GM21360 (cell line): ENCODE measurements around the gene PDZD7.
"Not testable (repeated sequence)": the region's sequence is repeated elsewhere in the genome, so short reads cannot be mapped to it uniquely, and the experiment has no call there.

Experiments
- ATAC-seq: cut with Tn5 transposase; IDR thresholded peaks from one replicate; pipeline ENCODE4 v1.9.1; 2021; ENCODE audit warnings: mild to moderate bottlenecking, moderate library complexity; ENCODE audit not compliant: unreplicated experiment

PDZD7 gene

DNA sequence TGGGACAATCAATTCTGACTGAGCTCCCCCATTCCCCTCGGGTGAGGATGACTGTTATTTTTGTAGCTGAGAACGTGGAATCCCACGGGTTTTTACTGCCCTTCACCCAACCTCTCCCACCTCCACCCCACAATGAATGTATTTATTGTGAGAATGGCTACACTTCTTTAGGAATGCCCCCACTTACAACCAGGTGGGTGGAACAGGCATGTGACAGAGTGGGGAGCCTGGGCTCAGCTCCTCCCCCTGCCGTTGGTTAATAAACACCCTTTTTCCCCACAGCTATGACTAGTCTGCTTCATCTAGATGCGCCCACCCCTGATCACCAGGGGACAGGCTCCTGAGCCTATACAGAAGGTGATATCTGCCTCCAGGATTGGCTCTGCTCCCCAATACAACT is 45.6 kb downstream of the PDZD7 start:
- ATAC-seq, result no peak

DNA sequence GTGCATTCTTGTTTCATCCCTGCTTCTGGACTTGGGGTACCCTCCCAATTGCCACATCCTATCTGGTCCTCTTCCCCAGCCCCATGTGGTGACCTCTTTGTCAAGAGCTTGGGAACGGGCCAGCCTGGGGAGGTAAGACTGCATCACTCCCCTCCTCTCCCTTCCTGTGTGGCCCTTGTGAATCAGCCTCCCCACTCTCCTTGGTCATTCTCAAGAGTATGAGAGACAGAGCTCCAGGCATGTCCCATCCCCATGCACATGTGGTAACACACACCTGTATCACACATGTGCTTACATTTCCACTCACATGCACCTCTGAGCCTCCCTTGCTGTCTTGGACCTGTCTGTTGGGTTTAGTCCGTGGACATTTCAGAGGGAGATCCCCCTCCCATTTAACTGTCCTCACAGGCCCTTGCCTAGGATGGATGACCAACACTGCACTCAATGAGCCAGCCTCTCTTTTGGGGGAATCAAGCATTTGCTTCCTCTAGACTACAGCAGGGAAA is 46.2 kb downstream of the PDZD7 start:
- ATAC-seq, result no peak

DNA sequence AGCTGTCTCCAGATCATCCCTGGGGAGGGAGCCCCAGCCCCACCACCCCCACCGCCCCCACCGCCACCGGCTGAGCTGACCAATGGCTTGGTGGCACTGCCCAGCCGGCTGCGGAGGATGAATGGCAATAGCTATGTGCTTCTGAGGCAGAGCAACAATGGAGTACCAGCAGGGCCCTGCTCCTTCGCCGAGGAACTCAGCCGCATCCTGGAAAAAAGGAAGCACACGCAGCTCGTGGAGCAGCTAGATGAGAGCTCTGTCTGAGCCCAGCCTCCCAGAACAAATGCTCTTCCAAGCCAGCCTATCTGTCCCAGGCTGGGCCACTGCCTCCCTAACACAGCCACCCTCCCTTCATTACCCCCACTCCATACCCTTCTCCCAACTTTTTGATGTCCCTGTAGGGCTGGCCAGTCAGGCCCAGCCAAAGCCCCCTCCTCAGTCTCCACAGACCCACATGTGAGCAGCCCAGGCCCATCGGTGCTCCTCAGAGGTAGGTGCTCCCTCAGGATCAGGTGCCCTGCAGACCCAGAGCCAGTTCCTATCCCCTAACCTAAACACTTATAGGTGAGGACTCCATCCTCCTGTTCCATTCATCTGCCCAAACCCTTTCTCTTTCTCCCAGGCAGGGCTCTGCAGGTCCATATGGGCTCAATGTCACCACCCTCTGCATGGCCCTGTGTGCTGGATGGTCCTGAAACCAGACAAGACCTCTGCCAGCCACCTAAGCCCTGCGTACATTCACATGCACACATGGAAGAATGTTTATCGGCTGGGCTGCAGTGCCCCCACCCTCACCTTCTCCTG is 46.9 kb downstream of the PDZD7 start:
- no peak for ATAC-seq

DNA sequence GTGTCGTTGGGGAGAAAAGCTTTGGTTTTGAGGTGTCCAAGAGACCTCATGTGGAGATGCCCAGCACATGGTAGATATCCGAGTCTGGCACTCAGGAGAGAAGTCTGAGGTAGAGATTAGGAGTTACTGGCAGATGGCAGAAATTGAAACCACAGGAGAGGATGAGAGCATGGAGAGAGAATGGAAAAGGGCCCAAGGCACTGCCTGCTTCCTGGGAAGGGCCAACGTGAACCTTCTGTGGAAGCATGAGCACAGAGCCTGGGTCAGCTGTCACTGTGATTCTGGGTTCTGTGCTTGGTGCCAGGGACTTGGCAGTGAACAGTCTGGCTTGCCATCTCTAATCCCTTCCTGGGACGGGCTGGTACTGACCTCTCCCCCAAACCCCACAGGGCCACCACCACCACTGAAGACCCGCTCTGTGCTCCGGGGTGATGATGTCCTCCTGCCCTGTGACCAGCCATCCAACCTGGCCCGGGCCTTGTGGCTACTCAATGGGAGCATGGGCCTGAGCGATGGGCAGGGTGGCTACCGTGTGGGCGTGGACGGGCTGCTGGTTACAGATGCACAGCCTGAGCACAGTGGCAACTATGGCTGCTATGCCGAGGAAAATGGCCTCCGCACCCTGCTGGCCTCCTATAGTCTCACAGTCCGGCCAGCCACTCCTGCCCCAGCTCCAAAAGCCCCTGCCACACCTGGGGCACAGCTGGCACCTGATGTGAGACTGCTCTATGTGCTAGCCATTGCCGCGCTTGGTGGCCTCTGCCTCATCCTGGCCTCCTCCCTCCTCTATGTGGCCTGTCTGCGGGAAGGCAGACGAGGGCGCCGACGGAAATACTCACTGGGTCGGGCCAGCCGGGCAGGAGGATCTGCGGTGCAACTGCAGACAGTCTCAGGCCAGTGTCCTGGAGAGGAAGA is 47.8 kb downstream of the PDZD7 start:
- no peak for ATAC-seq

DNA sequence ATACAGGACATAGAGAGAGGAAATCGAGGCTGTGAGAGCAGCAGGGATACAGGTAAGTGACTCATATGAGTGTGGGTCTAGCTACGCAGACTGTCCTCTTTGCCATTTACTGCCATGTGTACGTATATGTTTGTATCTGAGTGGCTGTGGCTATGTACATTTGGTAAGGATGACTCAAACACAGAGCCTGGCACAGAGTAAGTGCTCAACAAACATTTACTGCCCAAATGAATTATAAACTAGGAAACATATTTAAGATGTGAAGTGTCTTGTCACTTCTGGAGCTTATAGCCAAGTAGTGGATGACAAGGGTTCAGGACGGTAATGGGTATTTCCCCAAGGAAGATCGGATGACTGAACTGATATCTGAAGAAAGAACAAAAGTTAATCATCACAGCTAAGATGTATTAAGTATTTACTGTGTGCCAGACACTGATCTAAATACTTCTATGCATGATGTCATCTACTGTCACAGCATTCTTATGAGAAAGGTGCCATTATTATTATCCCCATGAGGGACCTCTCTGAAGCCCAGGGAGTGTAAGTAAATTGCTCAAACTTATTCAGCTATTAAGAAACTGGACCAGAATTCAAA is 49.7 kb downstream of the PDZD7 start:
- no peak for ATAC-seq

DNA sequence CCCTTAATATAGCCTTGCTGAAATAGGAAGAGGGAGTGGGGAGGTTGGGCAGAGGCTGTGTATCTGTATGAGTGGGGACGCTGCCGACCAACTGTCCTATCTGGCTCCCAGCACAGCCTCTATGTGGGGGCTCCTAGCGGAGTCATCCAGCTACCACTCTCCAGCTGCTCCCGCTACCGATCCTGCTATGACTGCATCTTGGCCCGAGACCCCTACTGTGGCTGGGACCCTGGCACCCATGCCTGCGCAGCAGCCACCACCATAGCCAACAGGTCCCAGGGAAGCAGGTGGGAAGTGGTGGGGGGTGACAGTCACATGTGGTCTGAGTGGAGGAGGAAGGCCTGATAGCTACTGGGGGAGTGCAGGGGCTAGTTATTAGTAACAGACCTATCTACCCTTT is 50.2 kb downstream of the PDZD7 start:
- ATAC-seq, result no peak

DNA sequence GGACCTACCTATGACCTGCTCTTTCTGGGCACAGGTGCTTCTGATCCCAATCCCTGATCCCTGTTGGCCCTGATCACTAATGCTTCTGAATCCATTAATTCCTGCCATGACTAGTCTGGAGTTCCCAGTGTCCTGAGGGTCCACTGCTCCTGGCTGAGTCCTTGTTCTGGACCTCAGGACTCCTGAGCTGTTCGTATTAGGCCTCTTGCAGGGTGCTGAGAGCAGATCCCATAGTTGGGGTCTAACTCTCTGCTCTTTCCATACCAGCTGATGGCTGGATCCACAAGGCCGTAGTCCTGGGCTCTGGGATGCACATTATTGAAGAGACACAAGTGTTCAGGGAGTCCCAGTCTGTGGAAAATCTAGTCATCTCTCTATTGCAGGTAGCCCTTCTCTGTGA is 50.6 kb downstream of the PDZD7 start:
- ATAC-seq, result no peak

DNA sequence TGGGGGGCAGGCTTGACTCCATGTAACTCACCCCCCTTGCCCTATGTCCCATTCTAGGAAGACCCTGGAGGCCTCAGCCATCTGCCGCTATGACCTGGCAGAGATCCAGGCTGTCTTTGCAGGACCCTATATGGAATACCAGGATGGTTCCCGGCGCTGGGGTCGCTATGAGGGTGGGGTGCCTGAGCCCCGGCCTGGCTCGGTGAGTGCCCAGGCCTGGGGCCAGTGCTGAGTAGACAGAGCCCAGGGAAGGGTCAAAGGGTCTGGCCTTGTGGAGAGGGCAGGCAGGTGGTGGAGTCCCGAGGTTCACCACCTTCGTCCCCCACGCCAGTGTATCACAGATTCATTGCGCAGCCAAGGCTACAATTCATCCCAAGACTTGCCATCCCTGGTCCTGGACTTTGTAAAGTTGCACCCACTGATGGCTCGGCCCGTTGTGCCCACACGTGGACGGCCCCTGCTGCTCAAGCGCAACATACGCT is 51.1 kb downstream of the PDZD7 start:
- no peak for ATAC-seq

DNA sequence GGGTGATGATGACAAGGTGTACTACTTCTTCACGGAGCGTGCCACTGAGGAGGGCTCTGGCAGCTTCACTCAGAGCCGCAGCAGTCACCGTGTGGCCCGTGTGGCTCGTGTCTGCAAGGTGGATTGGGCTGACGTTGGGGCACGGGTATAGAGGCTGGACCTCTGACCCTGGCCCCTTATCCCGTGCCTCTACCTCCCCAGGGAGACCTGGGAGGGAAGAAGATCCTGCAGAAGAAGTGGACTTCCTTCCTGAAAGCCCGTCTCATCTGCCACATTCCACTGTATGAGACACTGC is 52.1 kb downstream of the PDZD7 start:
- ATAC-seq, result no peak

DNA sequence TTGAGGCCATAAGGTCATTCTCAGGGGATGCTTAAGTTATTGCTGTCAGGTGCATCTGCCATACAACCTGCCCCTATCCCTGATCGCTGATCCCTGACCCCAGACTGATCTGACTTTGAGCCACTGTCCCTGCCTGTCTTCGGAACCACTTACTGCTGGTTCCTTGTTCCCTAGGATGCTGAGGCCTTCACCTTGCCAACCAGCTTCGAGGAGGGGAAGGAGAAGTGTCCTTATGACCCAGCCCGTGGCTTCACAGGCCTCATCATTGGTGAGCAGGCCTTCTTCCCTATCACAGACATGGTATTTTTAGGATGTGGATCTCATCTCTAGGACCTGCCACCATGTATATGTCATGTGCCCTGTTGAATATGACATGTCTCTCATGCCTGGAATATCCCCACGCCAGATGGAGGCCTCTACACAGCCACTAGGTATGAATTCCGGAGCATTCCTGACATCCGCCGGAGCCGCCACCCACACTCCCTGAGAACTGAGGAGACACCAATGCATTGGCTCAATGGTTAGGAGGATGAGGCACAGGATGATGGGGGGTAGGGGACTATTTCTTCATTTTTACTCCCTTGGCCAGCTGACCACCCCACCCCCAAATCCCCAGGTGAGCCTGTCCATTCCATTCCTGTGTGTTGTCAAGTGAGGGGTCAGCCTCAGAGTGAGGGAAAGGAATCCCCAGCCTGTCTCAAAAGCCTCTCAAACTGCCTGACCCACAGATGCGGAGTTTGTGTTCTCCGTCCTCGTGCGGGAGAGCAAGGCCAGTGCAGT is 52.6 kb downstream of the PDZD7 start:
- no peak for ATAC-seq

DNA sequence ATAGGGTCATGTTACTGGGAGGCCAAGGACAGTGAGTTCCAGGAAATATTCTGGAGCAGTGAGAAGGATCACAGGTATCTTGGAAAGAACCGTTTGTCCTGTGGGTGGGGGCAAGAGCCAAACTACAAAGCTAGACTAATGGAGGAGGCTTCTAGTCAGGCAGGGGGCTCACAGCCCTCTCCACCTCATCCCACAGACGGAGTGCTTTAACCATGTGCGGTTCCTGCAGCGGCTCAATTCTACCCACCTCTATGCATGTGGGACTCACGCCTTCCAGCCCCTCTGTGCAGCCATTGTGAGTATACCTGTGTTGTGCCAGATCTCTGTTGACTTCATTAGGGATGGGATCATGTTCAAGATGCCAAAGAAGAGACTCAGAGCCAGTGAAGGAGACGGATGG is 53.5 kb downstream of the PDZD7 start:
- ATAC-seq, result no peak

DNA sequence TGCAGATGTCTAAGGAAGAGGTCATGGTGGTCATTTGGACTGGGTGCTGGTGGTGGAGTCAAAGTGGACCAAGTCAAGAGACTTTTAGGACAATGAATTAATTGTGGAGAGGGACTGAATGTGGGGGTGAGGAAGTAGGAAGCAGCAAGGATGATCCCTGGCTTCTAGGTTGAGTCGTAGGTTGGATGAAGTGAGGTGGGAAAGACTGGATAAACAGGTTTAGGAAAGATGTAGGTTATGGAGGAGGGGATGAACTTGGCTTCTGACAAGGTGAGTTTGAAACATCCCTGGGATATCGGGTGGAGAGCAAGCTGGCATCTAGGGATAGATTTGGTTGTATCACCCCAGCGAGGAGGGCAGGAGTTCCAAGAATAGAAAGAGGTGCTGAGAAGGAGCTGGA is 54.0 kb downstream of the PDZD7 start:
- ATAC-seq, result no peak

DNA sequence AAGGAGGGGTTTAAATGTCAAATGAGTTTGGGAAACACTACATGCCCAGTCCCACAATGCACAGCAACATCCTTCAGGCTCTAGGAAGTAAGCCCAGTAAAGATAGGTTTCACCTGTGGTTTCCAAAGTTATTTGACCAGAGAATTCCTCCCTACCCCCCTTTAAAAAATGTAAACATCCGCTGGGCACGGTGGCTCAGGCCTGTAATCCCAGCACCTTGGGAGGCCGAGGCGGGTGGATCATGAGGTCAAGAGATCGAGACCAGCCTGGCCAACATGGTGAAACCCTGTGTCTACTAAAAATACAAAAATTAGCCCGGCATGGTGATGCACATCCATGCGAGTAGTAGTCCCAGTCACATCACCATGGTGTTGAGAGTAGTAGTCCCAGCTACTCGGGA is 55.5 kb downstream of the PDZD7 start:
- ATAC-seq, result not testable (repeated sequence)

DNA sequence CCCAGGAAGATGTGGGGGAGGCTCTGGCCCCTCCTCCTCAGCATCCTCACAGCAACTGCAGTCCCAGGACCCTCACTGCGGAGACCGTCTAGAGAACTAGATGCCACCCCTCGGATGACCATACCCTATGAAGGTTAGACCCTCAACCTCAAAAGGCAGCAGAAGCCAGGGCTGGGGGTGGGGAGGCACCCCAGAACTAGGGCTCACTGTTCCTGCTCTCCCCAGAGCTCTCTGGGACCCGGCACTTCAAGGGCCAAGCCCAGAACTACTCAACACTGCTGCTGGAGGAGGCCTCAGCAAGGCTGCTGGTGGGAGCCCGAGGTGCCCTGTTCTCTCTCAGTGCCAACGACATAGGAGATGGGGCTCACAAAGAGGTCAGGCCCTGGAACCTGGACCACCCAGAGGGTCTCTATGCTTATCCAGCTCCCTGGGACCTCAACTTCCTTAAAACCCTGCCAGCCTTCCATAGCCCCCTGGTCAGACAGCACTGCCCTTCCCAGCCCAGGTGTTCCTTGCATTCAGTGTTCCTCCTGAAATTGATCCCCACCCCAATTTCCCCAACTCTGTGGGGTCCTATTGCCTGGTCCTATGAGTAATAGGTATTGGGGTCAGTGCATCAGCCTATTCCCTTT is 57.9 kb downstream of the PDZD7 start:
- ATAC-seq, result no peak

DNA sequence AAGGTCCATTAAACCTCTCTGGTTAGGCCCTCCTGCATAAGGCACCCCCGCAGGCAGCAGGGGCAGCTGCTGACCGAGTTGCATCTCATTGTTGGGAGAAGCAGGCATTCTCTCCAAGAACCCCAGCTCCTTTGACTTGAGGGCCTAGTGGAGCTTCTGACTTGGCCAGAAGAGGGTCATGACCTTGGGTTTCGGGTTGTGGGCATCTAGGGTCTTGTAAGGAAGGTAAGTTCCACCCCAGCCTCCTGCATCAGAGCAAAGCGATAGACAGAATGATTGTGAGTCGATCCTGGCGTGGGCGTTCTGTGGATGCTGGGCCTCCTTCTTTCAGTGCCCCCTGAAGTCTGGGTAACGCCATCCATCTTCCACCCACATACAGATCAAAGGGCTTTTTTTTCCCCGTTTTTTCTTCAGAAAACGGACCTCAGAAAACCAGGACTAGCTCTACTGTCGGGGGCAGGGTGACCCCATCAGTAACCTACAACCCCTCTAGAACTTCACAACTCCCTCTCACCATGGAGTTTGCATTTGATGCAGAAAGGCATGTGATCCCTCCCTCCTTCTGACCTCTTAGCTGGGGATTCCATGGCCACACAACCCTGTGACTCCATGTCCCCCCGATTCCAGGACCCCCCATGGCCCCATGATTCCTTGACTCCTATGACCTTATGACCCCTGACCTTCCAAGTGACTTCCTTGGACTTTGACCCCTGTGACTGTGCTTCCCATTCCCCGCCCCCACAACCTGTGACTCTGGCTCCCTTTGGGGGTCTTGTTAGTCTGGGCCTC is 58.6 kb downstream of the PDZD7 start:
- no peak for ATAC-seq

DNA sequence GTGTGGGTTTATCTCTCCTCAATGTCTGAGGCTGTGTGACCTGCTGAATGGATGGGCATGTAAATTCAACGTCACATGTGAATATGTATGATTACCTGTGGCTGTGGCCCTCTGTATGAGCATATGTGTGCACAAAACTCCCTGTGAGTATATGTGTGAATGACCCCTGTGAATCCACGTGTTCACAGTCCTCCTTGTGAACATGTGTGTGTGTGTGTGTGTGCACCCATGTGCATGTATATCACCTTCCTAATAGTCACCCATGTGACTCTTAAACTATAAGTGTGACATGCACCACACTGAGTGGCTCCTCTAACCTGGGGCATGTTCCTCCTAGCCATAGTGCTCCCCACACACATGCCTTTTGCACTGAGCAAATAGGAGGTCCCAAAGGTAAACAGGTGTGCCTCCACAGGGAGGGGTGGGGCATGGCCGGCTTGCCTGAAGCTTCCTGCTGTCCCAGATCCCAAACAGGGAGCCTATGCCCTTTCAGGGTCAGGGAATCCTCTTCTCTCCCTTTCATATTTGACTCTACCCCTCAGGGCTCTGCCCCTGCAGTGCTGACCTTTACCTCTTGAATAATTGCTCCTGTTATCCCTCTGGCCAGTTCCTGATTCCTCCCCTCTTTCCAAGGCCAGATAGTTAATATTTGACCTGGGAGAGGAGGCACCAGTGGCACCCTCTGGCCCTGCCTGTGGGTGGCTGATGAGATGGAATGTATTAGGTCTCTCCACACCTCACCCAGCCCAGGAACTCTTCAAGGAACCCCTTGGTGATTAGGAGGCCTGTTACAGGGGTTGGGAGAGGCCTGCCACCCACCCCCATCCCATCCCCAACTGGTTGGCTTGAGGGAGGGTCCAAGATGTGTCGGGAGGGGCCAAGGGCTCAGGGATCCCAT is 59.8 kb downstream of the PDZD7 start:
- no peak for ATAC-seq

DNA sequence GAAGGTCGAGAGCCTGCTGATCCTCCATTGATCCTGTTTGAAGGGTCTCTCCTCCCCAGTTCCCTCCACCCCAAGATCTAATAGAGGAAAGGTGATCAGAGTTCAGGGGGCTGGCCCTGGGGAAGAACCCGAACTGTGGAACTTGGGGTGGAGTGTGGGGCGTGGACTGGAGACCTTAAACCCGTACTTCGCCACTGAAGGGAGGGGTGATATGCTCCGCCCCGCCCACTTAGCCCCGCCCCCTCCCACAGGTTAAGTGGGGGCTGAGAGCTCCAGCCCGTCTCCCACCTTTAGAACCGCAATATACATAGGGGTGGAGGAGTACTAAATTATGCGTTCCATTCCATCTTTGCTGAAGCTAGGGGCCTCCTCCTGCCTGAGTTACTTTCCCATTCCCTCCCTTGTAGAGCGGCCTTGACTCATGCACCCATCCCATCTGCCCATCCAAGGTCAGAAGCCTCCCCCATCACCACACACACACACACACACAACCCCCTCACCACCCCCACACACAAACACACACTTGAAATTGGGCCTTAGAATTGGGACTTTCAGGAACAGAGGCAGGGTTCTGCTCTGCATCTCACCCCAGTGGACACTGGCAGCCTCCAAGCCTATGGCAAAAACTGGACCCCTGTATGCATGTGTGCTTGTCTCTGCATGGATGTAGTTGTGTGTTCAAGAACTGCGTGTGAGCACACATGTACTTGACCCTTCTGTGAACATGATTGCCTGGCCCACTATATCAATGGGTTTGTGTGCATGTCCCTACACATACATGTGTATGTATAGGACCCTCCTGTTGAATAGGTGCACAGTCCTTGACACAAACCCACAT is 60.6 kb downstream of the PDZD7 start:
- ATAC-seq, result no peak
